ENCODE measurements around the gene LRP11. TPM values are rescaled to one million over a fixed set of nuclear protein-coding genes. Genes with fewer than 3 reads are reported as not detected.

The LRP11 gene
- total RNA-seq, 1 donor from 2014 or later = 17.8 TPM

- peaks cover 62% of the 10 kb centered on the region for H3K27me3 Mint-ChIP-seq (ENCODE audit: low read depth)
- H3K9me3 Mint-ChIP-seq = no peaks in the 10 kb centered on the region
- peaks cover 7% of the 10 kb centered on the region for H3K4me1 Mint-ChIP-seq
- no peaks in the 10 kb centered on the region for H3K36me3 Mint-ChIP-seq
- H3K4me3 Mint-ChIP-seq = no peak overlapping the region
- TF ChIP-seq CTCF (IDR thresholded peaks at IDR 0.05; ENCODE audit: unreplicated experiment) = no peak
- H3K27ac Mint-ChIP-seq = no peak overlapping the region
- no peak for DNase-seq (ENCODE audit: low spot score in 2 of 2, unreplicated experiment in 2 of 2)
These were observed 20.1 kb upstream of the LRP11 start for GRCh38 chr6:149884215-149884614.

GRCh38 chr6:149881860-149882259, 17.7 kb upstream of the LRP11 start:
- no peak for DNase-seq (ENCODE audit: low spot score in 2 of 2, unreplicated experiment in 2 of 2)
- peaks cover 73% of the 10 kb centered on the region for H3K27me3 Mint-ChIP-seq (ENCODE audit: low read depth)
- H3K27ac Mint-ChIP-seq = no peak overlapping the region
- TF ChIP-seq CTCF (IDR thresholded peaks at IDR 0.05; ENCODE audit: unreplicated experiment) = no peak
- H3K36me3 Mint-ChIP-seq = no peaks in the 10 kb centered on the region
- no peak overlapping the region for H3K4me3 Mint-ChIP-seq
- H3K4me1 Mint-ChIP-seq = peaks cover 7% of the 10 kb centered on the region
- no peaks in the 10 kb centered on the region for H3K9me3 Mint-ChIP-seq

GRCh38 chr6:149881066-149881766, 17.1 kb upstream of the LRP11 start:
- no peak for DNase-seq (ENCODE audit: low spot score in 2 of 2, unreplicated experiment in 2 of 2)
- Mint-ChIP-seq H3K4me1 (peaks cover 7% of the 10 kb centered on the region), H3K27ac (no peak overlapping the region), H3K36me3 (no peaks in the 10 kb centered on the region), H3K27me3 (ENCODE audit: low read depth) (peaks cover 74% of the 10 kb centered on the region), H3K9me3 (no peaks in the 10 kb centered on the region), H3K4me3 (no peak overlapping the region)
- TF ChIP-seq CTCF (IDR thresholded peaks at IDR 0.05; ENCODE audit: unreplicated experiment) = no peak

DNA sequence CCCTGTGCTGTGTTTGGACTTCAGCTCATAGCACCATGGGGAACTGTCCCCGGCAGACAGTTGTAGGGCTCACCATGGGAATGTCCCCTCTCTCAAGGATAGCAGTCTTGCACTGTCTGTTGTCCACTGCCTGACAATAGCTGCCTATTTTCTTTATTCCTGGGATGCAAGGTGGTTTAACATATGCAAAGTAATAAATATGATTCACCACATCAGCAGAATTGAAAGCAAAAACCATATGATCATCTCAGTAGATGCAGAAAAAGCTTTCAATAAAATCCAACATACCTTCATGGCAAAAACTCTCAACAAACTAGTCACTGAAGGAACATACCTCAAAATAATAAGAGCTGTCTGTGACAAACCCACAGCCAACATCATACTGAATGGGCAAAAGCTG, 13.5 kb upstream of the LRP11 start:
- no peak for DNase-seq (ENCODE audit: low spot score in 2 of 2, unreplicated experiment in 2 of 2)
- H3K27ac Mint-ChIP-seq = no peak overlapping the region
- no peaks in the 10 kb centered on the region for H3K4me1 Mint-ChIP-seq
- TF ChIP-seq CTCF (IDR thresholded peaks at IDR 0.05; ENCODE audit: unreplicated experiment) = no peak
- peaks cover 76% of the 10 kb centered on the region for H3K27me3 Mint-ChIP-seq (ENCODE audit: low read depth)
- H3K9me3 Mint-ChIP-seq = peaks cover 12% of the 10 kb centered on the region
- no peak overlapping the region for H3K4me3 Mint-ChIP-seq
- no peaks in the 10 kb centered on the region for H3K36me3 Mint-ChIP-seq

- Mint-ChIP-seq H3K4me3 (no peak overlapping the region), H3K36me3 (no peaks in the 10 kb centered on the region), H3K4me1 (no peaks in the 10 kb centered on the region), H3K27me3 (ENCODE audit: low read depth) (peaks cover 68% of the 10 kb centered on the region), H3K27ac (no peak overlapping the region), H3K9me3 (peaks cover 22% of the 10 kb centered on the region)
- no peak for DNase-seq (ENCODE audit: low spot score in 2 of 2, unreplicated experiment in 2 of 2)
- TF ChIP-seq CTCF (IDR thresholded peaks at IDR 0.05; ENCODE audit: unreplicated experiment) = no peak
These were observed 12.2 kb upstream of the LRP11 start for GRCh38 chr6:149876241-149876933.
